Hematopoietic multipotent progenitor cell treated with erythropoietin and hydrocortisone succinate and interleukin-3 and kit ligand, for 6 days (in vitro differentiated cells): Measurements from ENCODE around the gene CT45A10.
"Not testable (repeated sequence)": the region's sequence is repeated elsewhere in the genome, so short reads cannot be mapped to it uniquely, and the experiment has no call there.

Experiments
- DNase-seq: peaks from one replicate; pipeline ENCODE4 v3.0.0-alpha.2; 2015

The CT45A10 gene

GRCh38 chrX:135893294-135893817 is at the start of gene CT45A10, which contains the start of gene SAGE1:
Gene CT45A10, minus strand, starts transcription at chrX:135893444. Its CDS starts 8,100 bp downstream, at chrX:135885344.
Gene SAGE1, plus strand, starts transcription at chrX:135893716. Its CDS starts 2,527 bp downstream, at chrX:135896243.
- no peak for DNase-seq

DNA sequence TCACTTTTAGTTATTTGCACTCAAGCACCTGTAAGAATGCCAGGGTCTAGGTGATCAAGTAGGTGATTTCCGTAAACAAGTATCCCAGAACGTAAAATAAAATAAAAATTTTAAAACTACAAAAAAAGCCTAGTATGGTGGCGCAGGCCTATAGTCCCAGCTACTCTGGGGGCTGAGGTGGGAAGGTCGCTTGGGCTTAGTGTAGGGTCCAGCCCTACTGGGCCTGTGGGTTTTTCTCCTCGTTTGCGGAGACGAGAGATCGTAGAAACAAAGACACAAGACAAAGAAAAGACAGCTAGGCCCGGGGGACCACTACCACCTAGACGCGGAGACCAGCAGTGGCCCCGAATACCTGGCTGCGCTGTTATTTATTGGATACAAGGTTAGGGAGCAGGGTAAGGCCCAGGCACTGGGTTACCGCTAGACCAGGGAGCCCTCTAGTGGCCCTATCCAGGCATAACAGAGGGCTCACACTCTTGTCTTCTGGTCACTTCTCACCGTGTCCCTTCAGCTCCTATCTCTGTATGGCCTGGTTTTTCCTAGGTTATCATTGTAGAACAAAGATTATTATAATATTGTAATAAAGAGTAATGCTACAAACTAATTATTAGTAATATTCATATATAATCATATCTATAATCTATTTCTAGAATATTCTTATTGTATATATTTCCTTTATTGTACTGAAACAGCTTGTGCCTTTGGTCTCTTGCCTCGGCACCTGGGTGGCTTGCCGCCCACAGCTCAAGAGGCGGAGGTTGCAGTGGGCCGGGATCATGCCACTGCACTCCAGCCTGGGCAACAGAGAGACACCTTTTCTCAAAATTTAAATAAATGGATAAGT is 38.6 kb upstream of the CT45A10 start:
- DNase-seq, result peak; percentile 64

DNA sequence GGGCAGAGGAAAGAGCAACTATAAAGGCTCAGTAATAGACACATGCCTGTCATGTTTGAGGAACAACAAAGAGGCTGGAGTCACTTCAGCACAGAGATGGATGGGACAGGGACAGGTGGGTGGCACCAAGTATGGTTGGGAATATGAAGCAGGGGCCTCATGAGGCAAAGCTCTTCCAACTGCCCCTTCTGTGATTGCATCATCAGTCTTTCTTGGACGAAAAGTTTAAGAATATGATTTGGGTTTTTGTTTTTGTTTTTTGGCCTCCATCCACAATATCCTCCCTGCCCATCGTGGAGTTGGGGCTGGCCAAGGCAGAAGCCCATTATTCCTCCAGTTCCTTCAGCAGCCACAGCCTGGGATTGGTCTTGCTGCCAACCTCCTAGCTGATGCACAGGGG is 34.7 kb upstream of the CT45A10 start:
- no peak for DNase-seq

DNA sequence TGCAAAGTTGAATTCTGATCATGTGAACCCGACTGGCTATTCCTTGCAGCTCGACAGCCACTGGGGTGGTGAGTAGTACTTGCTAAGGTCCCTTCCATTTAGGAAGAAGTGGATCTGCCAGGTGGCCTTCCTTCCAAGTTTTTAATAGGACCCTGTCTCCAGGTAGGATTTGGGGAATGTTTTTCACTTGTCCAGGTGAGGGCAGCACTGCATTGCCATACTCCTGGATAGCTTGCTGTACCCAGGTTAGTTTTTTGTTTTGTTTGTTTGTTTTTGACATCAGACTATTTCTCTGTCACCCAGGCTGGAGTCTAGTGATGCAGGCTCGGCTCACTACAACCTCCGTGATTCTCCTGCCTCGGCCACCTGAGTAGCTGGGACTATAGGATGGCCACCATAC is 30.1 kb upstream of the CT45A10 start:
- no peak for DNase-seq

DNA sequence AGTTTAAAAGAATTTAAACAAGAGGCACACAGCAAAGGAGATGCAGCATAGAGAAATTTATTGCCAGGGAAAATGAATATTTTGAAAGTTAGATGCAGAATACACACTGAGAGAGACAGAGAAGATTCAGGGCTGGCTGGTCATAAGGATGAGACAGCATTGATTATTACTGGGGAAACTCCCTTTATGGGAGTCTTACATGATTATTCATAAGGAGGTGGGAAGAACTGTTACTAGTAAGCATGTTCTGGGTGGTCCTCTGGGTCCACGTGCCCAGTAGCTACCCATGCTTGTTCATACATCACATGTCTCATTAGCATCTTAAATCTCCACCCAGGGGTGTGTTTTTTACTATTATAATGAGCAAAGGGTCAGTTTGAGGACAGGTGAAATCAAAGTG is 27.3 kb upstream of the CT45A10 start:
- DNase-seq, result not testable (repeated sequence)

GRCh38 chrX:135914404-135914803 is 21.2 kb upstream of the CT45A10 start:
- DNase-seq, result no peak

DNA sequence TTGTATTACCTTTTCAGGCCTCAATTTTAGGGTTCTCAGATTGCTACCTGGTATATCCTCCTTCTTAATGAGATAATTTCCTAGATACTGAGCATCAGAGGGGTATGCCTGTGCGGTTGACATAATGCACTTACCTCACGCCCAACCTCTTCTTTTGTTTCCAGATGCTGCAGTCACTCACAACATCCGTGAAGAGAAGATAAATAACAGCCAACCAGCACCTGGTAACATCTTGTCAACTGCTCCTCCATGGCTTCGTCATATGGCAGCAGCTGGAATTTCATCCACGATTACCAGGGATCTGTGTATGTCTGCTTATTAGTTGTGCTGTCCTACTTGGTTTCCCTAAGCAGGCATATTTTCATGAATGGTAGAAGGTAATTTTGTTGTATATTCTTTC is 17.0 kb upstream of the CT45A10 start:
- no peak for DNase-seq

- DNase-seq, result no peak
These were observed 463 bp downstream of the CT45A10 start for GRCh38 chrX:135892781-135893180.

- DNase-seq, result peak; percentile 2
These were observed 3.1 kb downstream of the CT45A10 start for GRCh38 chrX:135890087-135890585.

DNA sequence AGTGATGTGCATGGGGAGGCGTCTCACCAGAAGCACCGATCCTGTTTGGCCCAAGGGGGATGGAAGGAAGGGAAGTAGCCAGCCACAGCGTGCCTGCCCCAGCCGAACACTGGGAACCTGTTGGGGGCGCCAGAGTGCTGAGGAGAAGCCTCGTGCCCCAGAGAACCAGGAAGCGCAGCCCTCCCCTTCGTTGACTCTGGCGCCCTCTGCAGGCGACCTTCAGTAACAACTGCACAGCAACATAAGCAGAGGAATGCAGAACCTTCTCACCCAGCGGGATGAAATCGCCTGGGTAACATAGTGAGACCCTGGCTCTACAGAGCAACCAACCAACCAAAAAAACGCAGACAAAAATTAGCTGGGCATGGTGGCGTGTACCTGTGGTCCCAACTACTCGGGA is 4.3 kb downstream of the CT45A10 start:
- DNase-seq, result peak; percentile 40

GRCh38 chrX:135888230-135888629 is 5.0 kb downstream of the CT45A10 start:
- DNase-seq, result not testable (repeated sequence)

DNA sequence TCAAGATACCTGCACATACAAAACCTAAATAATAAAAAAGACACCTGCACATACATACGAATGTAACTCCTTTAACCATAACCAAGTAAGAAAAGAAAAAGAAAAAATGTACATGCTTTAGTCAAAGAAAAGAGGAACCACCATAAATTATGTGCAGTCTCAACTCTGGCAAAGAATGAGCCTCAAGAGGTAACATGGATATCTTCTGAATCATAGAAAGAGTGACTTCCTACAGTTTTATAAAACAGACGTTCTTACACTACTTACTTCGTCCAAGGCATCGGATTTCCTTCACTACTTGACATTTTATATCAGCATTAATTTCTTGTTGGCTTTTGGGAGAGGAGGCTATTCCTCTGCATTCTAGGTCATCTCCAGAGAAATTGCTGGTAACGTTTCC is 10.5 kb downstream of the CT45A10 start:
- not testable (repeated sequence) for DNase-seq

- not testable (repeated sequence) for DNase-seq
These were observed 21.5 kb downstream of the CT45A10 start, which contains the start of gene CT45A9 for GRCh38 chrX:135871712-135872111. Gene CT45A9, minus strand, starts transcription at chrX:135871812. Its CDS starts 3,751 bp downstream, at chrX:135868061.

DNA sequence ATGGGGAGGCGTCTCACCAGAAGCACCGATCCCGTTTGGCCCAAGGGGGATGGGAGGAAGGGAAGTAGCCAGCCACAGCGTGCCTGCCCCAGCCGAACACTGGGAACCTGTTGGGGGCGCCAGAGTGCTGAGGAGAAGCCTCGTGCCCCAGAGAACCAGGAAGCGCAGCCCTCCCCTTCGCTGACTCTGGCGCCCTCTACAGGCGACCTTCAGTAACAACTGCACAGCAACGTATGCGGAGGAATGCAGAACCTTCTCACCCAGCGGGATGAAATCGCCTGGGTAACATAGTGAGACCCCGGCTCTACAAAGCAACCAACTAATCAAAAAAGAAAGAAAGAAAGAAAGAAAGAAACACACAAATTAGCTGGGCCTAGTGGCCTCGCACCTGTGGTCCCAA is 38.8 kb downstream of the CT45A10 start, which contains the start of gene CT45A8:
TSS of gene CT45A8 (minus strand) at position 101 of the 400 bp plus-strand sequence. CDS start 3,755 bp downstream, outside the sequence.
- DNase-seq, result not testable (repeated sequence)

DNA sequence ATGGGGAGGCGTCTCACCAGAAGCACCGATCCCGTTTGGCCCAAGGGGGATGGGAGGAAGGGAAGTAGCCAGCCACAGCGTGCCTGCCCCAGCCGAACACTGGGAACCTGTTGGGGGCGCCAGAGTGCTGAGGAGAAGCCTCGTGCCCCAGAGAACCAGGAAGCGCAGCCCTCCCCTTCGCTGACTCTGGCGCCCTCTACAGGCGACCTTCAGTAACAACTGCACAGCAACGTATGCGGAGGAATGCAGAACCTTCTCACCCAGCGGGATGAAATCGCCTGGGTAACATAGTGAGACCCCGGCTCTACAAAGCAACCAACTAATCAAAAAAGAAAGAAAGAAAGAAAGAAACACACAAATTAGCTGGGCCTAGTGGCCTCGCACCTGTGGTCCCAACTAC is 56.1 kb downstream of the CT45A10 start, which contains the start of gene CT45A7:
TSS of gene CT45A7 (minus strand) at position 101 of the 400 bp plus-strand sequence. CDS start 3,747 bp downstream, outside the sequence.
- not testable (repeated sequence) for DNase-seq
